Stimulated activated CD4-positive, alpha-beta T cell treated with anti-CD3 and anti-CD28 coated beads, TNF-alpha, amount 100 ng/mL, for 48 hours (primary cell): ENCODE measurements around the gene CTSW.

Experiments used
- DNase-seq, 3 donors: peaks; one replicate each; pipeline ENCODE4 v3.0.0-alpha.2; 2020; ENCODE audit warnings: low read depth in 3 of 3

The CTSW gene

DNA sequence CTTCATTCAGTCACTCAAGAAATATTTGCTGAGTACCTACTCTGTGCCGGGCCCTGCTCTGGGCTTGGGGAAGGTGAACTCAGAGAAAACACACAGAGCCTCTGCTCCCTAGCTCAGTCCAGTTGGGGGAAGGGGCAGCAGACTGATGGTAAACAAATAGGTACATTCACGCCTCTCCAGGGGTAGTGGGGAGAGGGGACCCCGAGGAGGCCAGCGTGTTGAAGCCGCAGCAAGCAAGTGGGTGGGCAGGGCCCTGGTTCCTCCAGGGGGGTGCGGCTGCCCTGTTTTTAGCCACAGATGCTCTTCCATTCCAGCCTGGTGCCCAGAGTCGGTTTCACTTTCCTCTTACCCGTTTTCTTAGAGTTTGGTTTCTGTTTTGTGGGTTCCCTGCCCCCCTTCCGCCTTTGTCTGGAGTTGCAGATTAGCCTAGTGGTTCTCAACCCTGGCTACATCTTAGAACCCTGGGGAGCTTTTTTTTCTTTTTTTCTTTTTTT lies 48.3 kb downstream of the CTSW start:
- peak; percentile 50 to 56 (median 54) for DNase-seq

DNA sequence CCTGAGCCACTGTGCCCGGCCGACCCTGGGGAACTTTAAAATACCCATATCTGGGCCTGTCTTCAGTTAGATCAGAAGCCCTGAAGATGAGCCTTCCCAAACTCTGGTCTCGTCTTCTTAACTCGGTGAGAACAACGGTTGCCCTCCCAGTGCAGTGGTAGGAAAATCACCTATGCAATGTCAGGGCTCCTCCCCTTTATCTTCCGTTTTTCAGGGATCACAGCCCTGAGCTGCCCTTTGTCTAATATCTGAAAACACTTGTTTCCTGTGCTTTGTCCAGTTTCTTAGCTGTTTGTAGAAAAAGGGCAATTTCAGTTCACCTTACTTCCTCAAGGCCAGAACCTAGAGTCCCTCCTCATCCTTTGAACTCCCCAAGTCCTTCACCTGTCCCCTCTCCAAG lies 49.0 kb downstream of the CTSW start:
- no peak for DNase-seq

DNA sequence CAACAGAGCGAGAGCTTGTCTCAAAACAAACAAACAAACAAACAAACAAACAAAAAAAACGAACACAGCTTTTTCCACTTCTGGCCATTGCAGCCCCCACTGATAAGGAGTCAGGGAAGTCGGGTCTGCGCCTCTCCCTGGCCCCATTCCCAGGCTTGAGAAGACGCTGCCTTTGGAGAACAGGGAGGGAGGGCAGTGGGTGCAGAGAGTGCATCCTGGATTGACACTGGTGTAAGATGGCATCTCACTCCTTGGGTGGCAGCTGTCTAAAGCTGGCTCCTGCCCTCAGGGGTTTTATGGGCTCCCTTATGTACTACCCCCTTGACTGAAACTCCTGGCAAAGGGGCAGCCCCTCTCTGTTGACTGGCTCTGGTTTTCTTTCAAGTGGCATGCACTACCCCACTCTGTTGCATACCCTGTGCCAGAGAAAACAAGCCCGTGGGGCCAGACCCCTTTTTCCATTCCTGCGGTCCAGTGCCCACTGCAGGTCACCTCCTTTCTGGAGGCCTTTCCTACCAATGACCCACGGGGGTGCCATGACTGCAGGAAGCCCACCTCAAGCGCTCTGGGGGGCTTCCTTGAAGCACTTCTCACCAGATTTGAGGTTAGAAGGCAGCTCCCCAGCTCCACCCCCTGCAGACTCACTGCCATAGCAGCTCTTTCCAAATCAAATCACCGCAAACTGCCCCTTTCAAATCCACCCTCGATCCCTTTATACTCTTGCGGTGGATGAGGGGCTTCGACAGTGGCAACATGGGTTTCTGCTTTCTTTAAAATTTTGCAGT lies 52.3 kb downstream of the CTSW start:
- no peak for DNase-seq

DNA sequence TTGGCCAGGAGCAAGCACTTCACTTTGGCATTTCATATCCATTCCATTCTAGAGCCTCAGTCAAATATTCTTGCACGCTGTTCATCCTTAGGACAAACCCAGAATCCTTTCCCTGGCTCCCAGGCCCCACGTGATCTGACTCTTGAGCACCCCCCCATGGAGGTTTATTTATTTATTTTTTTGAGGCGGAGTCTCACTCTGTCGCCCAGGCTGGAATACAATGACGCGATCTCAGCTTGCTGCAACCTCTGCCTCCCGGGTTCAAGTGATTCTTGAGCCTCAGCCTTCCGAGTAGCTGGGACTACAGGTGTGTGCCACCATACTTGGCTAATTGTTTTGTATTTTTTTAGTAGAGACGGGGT lies 52.9 kb downstream of the CTSW start:
- no peak for DNase-seq
